ENCODE measurements around the gene UCK1.

Gene UCK1

GRCh38 chr9:131475111-131475955 is 55.7 kb downstream of the UCK1 start:
- DNase-seq = no peak

- DNase-seq = no peak
Observed at GRCh38 chr9:131474711-131475110, 56.4 kb downstream of the UCK1 start.

- DNase-seq = no peak
Observed at GRCh38 chr9:131473891-131474290, 57.2 kb downstream of the UCK1 start.

All from CD4-positive, alpha-beta T cell treated with Interleukin-4 for 4 hours (primary cell).